IPS-18a (cell line): ENCODE results near the gene ERCC6L2.

Experiments
- H3K27ac ChIP-seq: one replicate; pipeline ENCODE4 v1.5.1; 2013; ENCODE audit warnings: low read length
- H3K27me3 ChIP-seq: one replicate; pipeline ENCODE4 v1.6.1; 2013; ENCODE audit warnings: mild to moderate bottlenecking, low read length; ENCODE audit not compliant: control insufficient read depth, insufficient read depth
- H3K36me3 ChIP-seq: one replicate; pipeline ENCODE4 v1.6.1; 2013; ENCODE audit warnings: low read depth, low read length; ENCODE audit not compliant: control insufficient read depth
- H3K4me1 ChIP-seq: one replicate; pipeline ENCODE4 v1.6.1; 2013; ENCODE audit warnings: low read depth, low read length; ENCODE audit not compliant: control insufficient read depth
- H3K4me3 ChIP-seq: one replicate; pipeline ENCODE4 v1.5.1; 2013; ENCODE audit warnings: low read length
- H3K9ac ChIP-seq: one replicate; pipeline ENCODE4 v1.6.1; 2013; ENCODE audit warnings: mild to moderate bottlenecking, low read length, moderate library complexity
- H3K9me3 ChIP-seq: one replicate; pipeline ENCODE4 v1.6.1; 2013; ENCODE audit warnings: low read depth, low read length; ENCODE audit not compliant: control insufficient read depth

ERCC6L2 gene

GRCh38 chr9:95870906-95871305 lies 4.6 kb upstream of the ERCC6L2 start:
- no peak overlapping the region for H3K9ac ChIP-seq
- peaks cover 7% of the 10 kb centered on the region for H3K4me1 ChIP-seq
- H3K36me3 ChIP-seq = no peaks in the 10 kb centered on the region
- no peaks in the 10 kb centered on the region for H3K27me3 ChIP-seq
- H3K4me3 ChIP-seq = no peak overlapping the region
- H3K27ac ChIP-seq = no peak overlapping the region
- no peaks in the 10 kb centered on the region for H3K9me3 ChIP-seq

- no peaks in the 10 kb centered on the region for H3K36me3 ChIP-seq
- H3K27me3 ChIP-seq = no peaks in the 10 kb centered on the region
- no peaks in the 10 kb centered on the region for H3K9me3 ChIP-seq
- H3K27ac ChIP-seq = no peak overlapping the region
- peaks cover 7% of the 10 kb centered on the region for H3K4me1 ChIP-seq
- no peak overlapping the region for H3K9ac ChIP-seq
- no peak overlapping the region for H3K4me3 ChIP-seq
These were observed 1.0 kb upstream of the ERCC6L2 start for GRCh38 chr9:95874303-95874988.

- no peaks in the 10 kb centered on the region for H3K36me3 ChIP-seq
- no peak overlapping the region for H3K4me3 ChIP-seq
- H3K9ac ChIP-seq = no peak overlapping the region
- peaks cover 7% of the 10 kb centered on the region for H3K4me1 ChIP-seq
- H3K9me3 ChIP-seq = no peaks in the 10 kb centered on the region
- H3K27me3 ChIP-seq = no peaks in the 10 kb centered on the region
- peak overlapping the region; percentile 96 for H3K27ac ChIP-seq
These were observed 544 bp upstream of the ERCC6L2 start for GRCh38 chr9:95874989-95875304.

- H3K9ac ChIP-seq = no peak overlapping the region
- H3K4me3 ChIP-seq = no peak overlapping the region
- H3K9me3 ChIP-seq = no peaks in the 10 kb centered on the region
- no peaks in the 10 kb centered on the region for H3K36me3 ChIP-seq
- H3K27ac ChIP-seq = peak overlapping the region; percentile 96
- no peaks in the 10 kb centered on the region for H3K27me3 ChIP-seq
- peaks cover 7% of the 10 kb centered on the region for H3K4me1 ChIP-seq
These were observed 600 bp downstream of the ERCC6L2 start for GRCh38 chr9:95876138-95876444.

- Histone ChIP-seq H3K27ac (peak overlapping the region; percentile 96), H3K36me3 (no peaks in the 10 kb centered on the region), H3K4me1 (peaks cover 7% of the 10 kb centered on the region), H3K27me3 (no peaks in the 10 kb centered on the region), H3K9ac (no peak overlapping the region), H3K9me3 (no peaks in the 10 kb centered on the region), H3K4me3 (no peak overlapping the region)
These were observed 1.1 kb downstream of the ERCC6L2 start for GRCh38 chr9:95876595-95876994.

- Histone ChIP-seq H3K9me3 (no peaks in the 10 kb centered on the region), H3K27ac (no peak overlapping the region), H3K27me3 (no peaks in the 10 kb centered on the region)
These were observed 2.5 kb downstream of the ERCC6L2 start for GRCh38 chr9:95877984-95878383.

DNA sequence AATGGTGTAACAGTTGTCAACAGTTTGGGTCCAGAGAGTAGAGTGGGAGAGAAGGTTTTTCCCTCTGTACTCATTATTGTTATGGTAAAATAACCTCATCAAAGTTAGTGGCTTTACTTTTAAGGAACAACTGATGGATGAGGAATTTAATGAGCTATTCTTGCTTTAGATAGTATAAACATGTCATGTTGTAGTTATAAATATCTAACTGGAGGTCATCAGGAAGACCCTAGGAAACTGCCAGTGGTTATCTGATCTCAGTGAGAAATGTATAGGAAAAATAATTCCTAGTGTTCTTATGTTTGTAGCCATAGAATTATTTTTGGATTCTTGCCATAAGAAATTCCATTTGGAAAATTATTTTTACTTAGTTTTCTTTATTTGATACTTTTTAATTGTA lies 4.1 kb downstream of the ERCC6L2 start:
- Histone ChIP-seq H3K9ac (no peak overlapping the region), H3K4me1 (peaks cover under 1% of the 10 kb centered on the region), H3K36me3 (peaks cover 13% of the 10 kb centered on the region), H3K27ac (no peak overlapping the region), H3K9me3 (no peaks in the 10 kb centered on the region), H3K27me3 (no peaks in the 10 kb centered on the region), H3K4me3 (no peak overlapping the region)

More at GRCh38 chr9:95877984-95878383, 2.5 kb downstream of the ERCC6L2 start:
- Histone ChIP-seq H3K4me1 (peaks cover 7% of the 10 kb centered on the region), H3K36me3 (peaks cover 6% of the 10 kb centered on the region), H3K4me3 (no peak overlapping the region), H3K9ac (no peak overlapping the region)

GRCh38 chr9:95880021-95880690 lies 4.7 kb downstream of the ERCC6L2 start:
- Histone ChIP-seq H3K9ac (no peak overlapping the region), H3K27me3 (no peaks in the 10 kb centered on the region), H3K9me3 (no peaks in the 10 kb centered on the region), H3K27ac (no peak overlapping the region), H3K4me3 (no peak overlapping the region), H3K4me1 (no peaks in the 10 kb centered on the region), H3K36me3 (peaks cover 16% of the 10 kb centered on the region)

GRCh38 chr9:95887926-95888497 lies 12.5 kb downstream of the ERCC6L2 start:
- Histone ChIP-seq H3K4me1 (no peaks in the 10 kb centered on the region), H3K27me3 (no peaks in the 10 kb centered on the region), H3K4me3 (no peak overlapping the region), H3K36me3 (peaks cover 13% of the 10 kb centered on the region), H3K9ac (no peak overlapping the region), H3K9me3 (no peaks in the 10 kb centered on the region), H3K27ac (no peak overlapping the region)

GRCh38 chr9:95890594-95890993 lies 15.1 kb downstream of the ERCC6L2 start:
- Histone ChIP-seq H3K36me3 (peaks cover 3% of the 10 kb centered on the region), H3K4me1 (no peaks in the 10 kb centered on the region), H3K4me3 (no peak overlapping the region), H3K27me3 (no peaks in the 10 kb centered on the region), H3K9ac (no peak overlapping the region), H3K27ac (no peak overlapping the region), H3K9me3 (no peaks in the 10 kb centered on the region)

- Histone ChIP-seq H3K27ac (no peak overlapping the region), H3K9me3 (no peaks in the 10 kb centered on the region), H3K27me3 (no peaks in the 10 kb centered on the region), H3K9ac (no peak overlapping the region), H3K36me3 (peaks cover 3% of the 10 kb centered on the region), H3K4me3 (no peak overlapping the region), H3K4me1 (no peaks in the 10 kb centered on the region)
These were observed 15.7 kb downstream of the ERCC6L2 start for GRCh38 chr9:95891067-95891671.
